Measurements from ENCODE around the gene S100A5. TPM values are rescaled to one million over a fixed set of nuclear protein-coding genes. Genes with fewer than 3 reads are reported as not detected.
A peak's percentile ranks its signal among the peaks of the same experiment; 100 is the strongest.

Gene S100A5
- total RNA-seq, 1 experiment from 2014 or later: 6.0 TPM

DNA sequence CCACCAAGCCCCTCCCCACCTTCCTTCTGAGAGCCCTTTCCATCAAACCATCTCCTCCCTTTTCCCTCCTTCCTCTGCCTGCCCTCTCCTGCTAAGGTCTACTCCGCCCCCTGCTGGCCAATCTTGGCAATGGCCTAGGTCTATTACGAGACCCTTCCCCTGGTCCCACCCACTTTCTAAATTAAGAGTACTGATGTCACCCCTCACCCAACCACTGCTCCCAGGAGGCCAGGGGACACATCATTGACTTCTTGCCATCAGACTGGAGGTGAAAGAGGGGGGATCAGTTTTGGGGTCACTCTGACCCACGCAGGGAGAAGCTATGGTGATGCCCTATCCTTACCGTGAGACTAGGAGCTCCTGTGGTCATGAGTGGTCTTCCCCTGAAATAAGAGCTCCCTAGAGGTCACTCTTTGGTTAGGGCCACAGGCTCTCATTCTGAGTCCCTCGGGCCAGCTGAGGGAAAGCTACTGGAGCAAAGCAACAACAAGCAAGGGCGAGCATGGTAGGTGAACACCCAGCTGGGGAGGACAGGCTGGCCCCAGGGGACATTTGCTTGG, 45.7 kb downstream of the S100A5 start:
- intact Hi-C loops (cut with micrococcal nuclease): loop anchor here (1.0 to 5.0 kb wide), 3 partner anchors 30 to 143 kb away; no protein-coding TSS in a partner anchor
- BruUV-seq (replicated peaks): no TSS peak
- H3K4me2 ChIP-seq (ENCODE audit: low read length): no peak overlapping the region
- POLR2A ChIA-PET: no interaction called here
- H3K9me2 ChIP-seq (ENCODE audit: insufficient read depth): no peaks in the 10 kb centered on the region
- H2AFZ ChIP-seq (ENCODE audit: low read depth, low read length, poor library complexity, severe bottlenecking): no peak overlapping the region
- no peaks in the 10 kb centered on the region for H3K9me3 ChIP-seq (ENCODE audit: control insufficient read depth in 1 of 2, insufficient read depth in 1 of 2, low read depth in 1 of 2, low read length in 2 of 2)
- H3K4me1 ChIP-seq (ENCODE audit: control insufficient read depth in 1 of 2, insufficient read depth in 2 of 2, low read length in 2 of 2): peaks cover 3 to 20% of the 10 kb centered on the region in 2 experiments; a peak in 3 of 4 replicates
- no peaks in the 10 kb centered on the region for H3K36me3 ChIP-seq (ENCODE audit: control insufficient read depth in 1 of 2, insufficient read depth in 2 of 2, low read length in 2 of 2)
- TF ChIP-seq ZFX (IDR thresholded peaks at IDR 0.05) (no peak), SRF (IDR thresholded peaks at IDR 0.05; ENCODE audit: low read depth) (no peak), SIN3A (IDR thresholded peaks at IDR 0.05; ENCODE audit: low read depth) (no peak), POLR2A (IDR thresholded peaks at IDR 0.05; ENCODE audit: borderline replicate concordance, extremely low read depth, insufficient read depth, insufficient read length) (no peak), POLR2AphosphoS5 (IDR thresholded peaks at IDR 0.05; ENCODE audit: low read depth, low read length) (no peak), CBX3 (IDR thresholded peaks at IDR 0.05; ENCODE audit: low read depth) (no peak), RAD21 (IDR thresholded peaks at IDR 0.05; ENCODE audit: low read depth) (peak; percentile 95), SP1 (IDR thresholded peaks at IDR 0.05; ENCODE audit: low read depth) (no peak), TCF7L2 (IDR thresholded peaks at IDR 0.05; ENCODE audit: borderline replicate concordance, extremely low read depth, insufficient read depth, insufficient read length) (no peak), ELF1 (IDR thresholded peaks at IDR 0.05; ENCODE audit: borderline replicate concordance, low read depth) (no peak)
- TF ChIP-seq, protein P1, sequence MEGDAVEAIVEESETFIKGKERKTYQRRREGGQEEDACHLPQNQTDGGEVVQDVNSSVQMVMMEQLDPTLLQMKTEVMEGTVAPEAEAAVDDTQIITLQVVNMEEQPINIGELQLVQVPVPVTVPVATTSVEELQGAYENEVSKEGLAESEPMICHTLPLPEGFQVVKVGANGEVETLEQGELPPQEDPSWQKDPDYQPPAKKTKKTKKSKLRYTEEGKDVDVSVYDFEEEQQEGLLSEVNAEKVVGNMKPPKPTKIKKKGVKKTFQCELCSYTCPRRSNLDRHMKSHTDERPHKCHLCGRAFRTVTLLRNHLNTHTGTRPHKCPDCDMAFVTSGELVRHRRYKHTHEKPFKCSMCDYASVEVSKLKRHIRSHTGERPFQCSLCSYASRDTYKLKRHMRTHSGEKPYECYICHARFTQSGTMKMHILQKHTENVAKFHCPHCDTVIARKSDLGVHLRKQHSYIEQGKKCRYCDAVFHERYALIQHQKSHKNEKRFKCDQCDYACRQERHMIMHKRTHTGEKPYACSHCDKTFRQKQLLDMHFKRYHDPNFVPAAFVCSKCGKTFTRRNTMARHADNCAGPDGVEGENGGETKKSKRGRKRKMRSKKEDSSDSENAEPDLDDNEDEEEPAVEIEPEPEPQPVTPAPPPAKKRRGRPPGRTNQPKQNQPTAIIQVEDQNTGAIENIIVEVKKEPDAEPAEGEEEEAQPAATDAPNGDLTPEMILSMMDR (IDR thresholded peaks at IDR 0.05 in 2 of 3, conservative IDR thresholded peaks at IDR 0.05 in 1 of 3; ENCODE audit: borderline replicate concordance in 1 of 3, insufficient read depth in 1 of 3, low read depth in 2 of 3, low read length in 2 of 3): peak; percentile 82 to 97 (median 92)
- TF ChIP-seq, protein P2, sequence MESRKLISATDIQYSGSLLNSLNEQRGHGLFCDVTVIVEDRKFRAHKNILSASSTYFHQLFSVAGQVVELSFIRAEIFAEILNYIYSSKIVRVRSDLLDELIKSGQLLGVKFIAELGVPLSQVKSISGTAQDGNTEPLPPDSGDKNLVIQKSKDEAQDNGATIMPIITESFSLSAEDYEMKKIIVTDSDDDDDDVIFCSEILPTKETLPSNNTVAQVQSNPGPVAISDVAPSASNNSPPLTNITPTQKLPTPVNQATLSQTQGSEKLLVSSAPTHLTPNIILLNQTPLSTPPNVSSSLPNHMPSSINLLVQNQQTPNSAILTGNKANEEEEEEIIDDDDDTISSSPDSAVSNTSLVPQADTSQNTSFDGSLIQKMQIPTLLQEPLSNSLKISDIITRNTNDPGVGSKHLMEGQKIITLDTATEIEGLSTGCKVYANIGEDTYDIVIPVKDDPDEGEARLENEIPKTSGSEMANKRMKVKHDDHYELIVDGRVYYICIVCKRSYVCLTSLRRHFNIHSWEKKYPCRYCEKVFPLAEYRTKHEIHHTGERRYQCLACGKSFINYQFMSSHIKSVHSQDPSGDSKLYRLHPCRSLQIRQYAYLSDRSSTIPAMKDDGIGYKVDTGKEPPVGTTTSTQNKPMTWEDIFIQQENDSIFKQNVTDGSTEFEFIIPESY (IDR thresholded peaks at IDR 0.05; ENCODE audit: extremely low read depth, insufficient replicate concordance, low read length): no peak
- H3K4me3 ChIP-seq (replicated peaks in 1 of 2; ENCODE audit: low read depth in 1 of 2, low read length in 2 of 2): no peak overlapping the region
- H4K20me1 ChIP-seq (ENCODE audit: insufficient read depth): no peaks in the 10 kb centered on the region
- H3K27me3 ChIP-seq (ENCODE audit: insufficient read depth, low read length): 0 out of 2 replicates have a peak, but pooled peaks cover 3% of the 10 kb centered on the region
- RAD21 ChIA-PET (ENCODE audit: low non-redundant PET in 1 of 2, low total read pairs in 2 of 2, uncharacterized antibody in 2 of 2, unreplicated experiment in 2 of 2): interaction anchor here (0.6 to 2.3 kb wide), 3 partner anchors 140 to 141 kb away, joined by 3 to 21 read pairs (median 7); no protein-coding TSS in a partner anchor
- peak; percentile 82 for ATAC-seq
- CTCF ChIA-PET: interaction anchor here (0.6 to 6.1 kb wide), 18 partner anchors 11 to 214 kb away, joined by 3 to 133 read pairs (median 4); partner anchors contain the start of genes PGLYRP3, PGLYRP4 and S100A9
- peak; percentile 56 for DNase-seq (ENCODE audit: low read depth, low spot score)
- H3K9ac ChIP-seq (ENCODE audit: low read length): no peak overlapping the region
- H3K27ac ChIP-seq (ENCODE audit: low read depth, low read length): no peak overlapping the region
- H3K79me2 ChIP-seq (ENCODE audit: insufficient read depth, low read length): no peaks in the 10 kb centered on the region
